ENCODE measurements around the gene NBPF1. TPM values are rescaled to one million over a fixed set of nuclear protein-coding genes. Genes with fewer than 3 reads are reported as not detected.
"Not testable (repeated sequence)": the region's sequence is repeated elsewhere in the genome, so short reads cannot be mapped to it uniquely, and the experiment has no call there.

The NBPF1 gene
- polyA plus RNA-seq, 1 donor: 59.5 TPM

DNA sequence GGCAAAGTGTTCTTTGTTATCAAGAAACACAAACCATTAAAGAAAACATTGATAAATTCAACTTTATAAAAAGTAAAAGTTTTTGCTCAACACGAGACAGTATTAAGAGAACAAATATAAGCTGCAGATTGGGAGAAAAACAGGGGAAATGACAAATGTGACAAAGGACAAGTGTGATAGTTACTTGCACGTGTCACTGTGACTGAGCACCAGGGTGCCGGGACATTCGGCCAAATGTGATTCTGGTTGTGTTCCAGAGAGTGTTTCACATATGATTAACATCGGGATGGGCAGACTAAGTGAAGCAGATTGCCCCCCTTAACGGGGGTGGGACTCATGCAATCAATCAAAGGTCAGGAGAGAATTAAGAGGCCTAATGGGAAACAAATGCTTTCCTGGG, 52.9 kb downstream of the NBPF1 start:
- H3K9me3 ChIP-seq (ENCODE audit: control insufficient read depth, low read depth, low read length); H3K36me3 ChIP-seq (ENCODE audit: control insufficient read depth, insufficient read depth, low read length); H3K4me1 ChIP-seq (ENCODE audit: control insufficient read depth, insufficient read depth, low read length); H3K27me3 ChIP-seq (ENCODE audit: control insufficient read depth, insufficient read depth, low read length); H3K27ac ChIP-seq (ENCODE audit: low read length); H3K4me3 ChIP-seq (ENCODE audit: low read length); DNase-seq: not testable (repeated sequence)
- WGBS (ENCODE audit: insufficient coverage, low lambda C conversion rate): 33% methylated on average over 1 of the region's 6 CpGs

DNA sequence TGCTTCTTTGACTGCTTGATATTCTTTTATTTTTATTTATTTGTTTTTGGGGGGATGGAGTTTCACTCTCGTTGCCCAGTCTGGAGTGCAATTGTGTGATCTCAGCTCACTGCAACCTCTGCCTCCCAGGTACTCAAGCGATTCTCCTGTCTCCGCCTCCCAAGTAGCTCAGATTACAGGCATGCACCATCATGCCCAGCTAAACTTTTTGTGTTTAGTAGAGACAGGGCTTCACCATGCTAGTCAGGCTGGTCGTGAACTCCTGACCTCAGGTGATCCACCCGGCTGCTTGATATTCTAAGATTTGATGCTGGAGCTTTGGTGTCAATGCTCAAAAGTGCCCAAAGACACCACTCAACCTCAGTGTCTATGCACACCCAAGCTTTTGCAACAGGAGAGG, 53.7 kb downstream of the NBPF1 start:
- WGBS (ENCODE audit: insufficient coverage, low lambda C conversion rate): no CpG with 5 or more reads among the region's 5 CpGs
- not testable (repeated sequence) for H3K9me3 ChIP-seq (ENCODE audit: control insufficient read depth, low read depth, low read length); H3K4me1 ChIP-seq (ENCODE audit: control insufficient read depth, insufficient read depth, low read length); DNase-seq; H3K36me3 ChIP-seq (ENCODE audit: control insufficient read depth, insufficient read depth, low read length); H3K4me3 ChIP-seq (ENCODE audit: low read length); H3K27ac ChIP-seq (ENCODE audit: low read length); H3K27me3 ChIP-seq (ENCODE audit: control insufficient read depth, insufficient read depth, low read length)

GRCh38 chr1:16557034-16557433, 56.3 kb downstream of the NBPF1 start:
- not testable (repeated sequence) for DNase-seq; H3K4me3 ChIP-seq (ENCODE audit: low read length); H3K4me1 ChIP-seq (ENCODE audit: control insufficient read depth, insufficient read depth, low read length); H3K36me3 ChIP-seq (ENCODE audit: control insufficient read depth, insufficient read depth, low read length); H3K27me3 ChIP-seq (ENCODE audit: control insufficient read depth, insufficient read depth, low read length); H3K27ac ChIP-seq (ENCODE audit: low read length); H3K9me3 ChIP-seq (ENCODE audit: control insufficient read depth, low read depth, low read length)
- WGBS (ENCODE audit: insufficient coverage, low lambda C conversion rate): no CpG with 5 or more reads among the region's 3 CpGs

DNA sequence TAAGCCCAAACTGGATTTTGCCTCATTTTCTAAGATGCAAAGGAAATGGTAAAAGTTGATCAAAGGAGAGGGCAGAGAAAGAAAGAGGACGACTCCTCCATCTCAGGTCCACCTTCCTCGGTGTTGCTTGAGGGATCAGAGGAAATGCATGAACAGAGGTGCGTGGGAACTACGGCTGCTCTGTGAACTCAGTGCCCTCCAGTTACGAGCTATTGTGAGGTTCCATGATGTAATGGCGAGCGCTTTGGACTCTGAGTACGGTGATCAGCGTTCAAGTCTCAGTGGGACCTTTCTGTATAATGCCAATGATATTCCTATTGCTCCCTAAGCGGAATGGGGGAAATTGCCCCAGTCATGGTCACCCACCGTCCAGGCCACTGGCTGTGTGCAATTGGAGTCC, 60.1 kb downstream of the NBPF1 start:
- not testable (repeated sequence) for H3K4me3 ChIP-seq (ENCODE audit: low read length); H3K36me3 ChIP-seq (ENCODE audit: control insufficient read depth, insufficient read depth, low read length); H3K4me1 ChIP-seq (ENCODE audit: control insufficient read depth, insufficient read depth, low read length); H3K9me3 ChIP-seq (ENCODE audit: control insufficient read depth, low read depth, low read length); H3K27me3 ChIP-seq (ENCODE audit: control insufficient read depth, insufficient read depth, low read length); DNase-seq; H3K27ac ChIP-seq (ENCODE audit: low read length)
- WGBS (ENCODE audit: insufficient coverage, low lambda C conversion rate): no CpG with 5 or more reads among the region's 11 CpGs

GRCh38 chr1:16550212-16550918, 63.0 kb downstream of the NBPF1 start:
- DNase-seq; H3K36me3 ChIP-seq (ENCODE audit: control insufficient read depth, insufficient read depth, low read length); H3K4me1 ChIP-seq (ENCODE audit: control insufficient read depth, insufficient read depth, low read length); H3K9me3 ChIP-seq (ENCODE audit: control insufficient read depth, low read depth, low read length); H3K27me3 ChIP-seq (ENCODE audit: control insufficient read depth, insufficient read depth, low read length); H3K4me3 ChIP-seq (ENCODE audit: low read length); H3K27ac ChIP-seq (ENCODE audit: low read length): not testable (repeated sequence)
- no CpG with 5 or more reads among the region's 1 CpG for WGBS (ENCODE audit: insufficient coverage, low lambda C conversion rate)

- H3K36me3 ChIP-seq (ENCODE audit: control insufficient read depth, insufficient read depth, low read length); H3K4me3 ChIP-seq (ENCODE audit: low read length); DNase-seq; H3K4me1 ChIP-seq (ENCODE audit: control insufficient read depth, insufficient read depth, low read length); H3K27me3 ChIP-seq (ENCODE audit: control insufficient read depth, insufficient read depth, low read length); H3K9me3 ChIP-seq (ENCODE audit: control insufficient read depth, low read depth, low read length); H3K27ac ChIP-seq (ENCODE audit: low read length): not testable (repeated sequence)
- WGBS (ENCODE audit: insufficient coverage, low lambda C conversion rate): no CpG with 5 or more reads among the region's 1 CpG
These were observed 63.8 kb downstream of the NBPF1 start for GRCh38 chr1:16549545-16549944.

GRCh38 chr1:16547502-16548241, 65.7 kb downstream of the NBPF1 start:
- H3K9me3 ChIP-seq (ENCODE audit: control insufficient read depth, low read depth, low read length); DNase-seq; H3K36me3 ChIP-seq (ENCODE audit: control insufficient read depth, insufficient read depth, low read length); H3K4me3 ChIP-seq (ENCODE audit: low read length); H3K27me3 ChIP-seq (ENCODE audit: control insufficient read depth, insufficient read depth, low read length); H3K4me1 ChIP-seq (ENCODE audit: control insufficient read depth, insufficient read depth, low read length); H3K27ac ChIP-seq (ENCODE audit: low read length): not testable (repeated sequence)
- WGBS (ENCODE audit: insufficient coverage, low lambda C conversion rate): no CpG with 5 or more reads among the region's 41 CpGs

GRCh38 chr1:16545682-16546095, 67.7 kb downstream of the NBPF1 start:
- H3K36me3 ChIP-seq (ENCODE audit: control insufficient read depth, insufficient read depth, low read length); DNase-seq: not testable (repeated sequence)
- no CpG with 5 or more reads among the region's 16 CpGs for WGBS (ENCODE audit: insufficient coverage, low lambda C conversion rate)

DNA sequence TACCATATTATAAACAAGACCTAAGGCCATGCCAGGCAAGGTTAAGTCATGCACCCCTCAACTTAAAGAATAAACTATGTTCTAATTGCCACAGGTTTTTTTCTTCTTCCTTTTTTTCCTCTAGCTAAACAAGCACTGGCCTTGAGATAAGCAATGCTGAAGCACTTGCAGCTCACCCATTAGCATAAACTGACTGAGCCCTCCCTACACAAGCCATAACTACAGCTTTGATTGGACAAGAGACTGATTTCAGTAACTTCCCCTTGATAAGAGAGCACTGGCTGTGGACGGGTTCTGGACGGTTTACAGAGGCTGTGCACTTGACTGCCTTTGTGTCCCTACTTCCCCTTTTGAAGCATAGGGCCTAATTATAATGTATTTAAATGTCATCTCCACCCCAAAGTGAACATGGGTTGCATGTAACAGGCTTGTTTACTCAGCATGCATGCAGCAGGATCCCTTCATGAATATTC, 72.9 kb downstream of the NBPF1 start:
- not testable (repeated sequence) for H3K4me1 ChIP-seq (ENCODE audit: control insufficient read depth, insufficient read depth, low read length); H3K27ac ChIP-seq (ENCODE audit: low read length); H3K36me3 ChIP-seq (ENCODE audit: control insufficient read depth, insufficient read depth, low read length); H3K9me3 ChIP-seq (ENCODE audit: control insufficient read depth, low read depth, low read length); H3K4me3 ChIP-seq (ENCODE audit: low read length); H3K27me3 ChIP-seq (ENCODE audit: control insufficient read depth, insufficient read depth, low read length)
- DNase-seq: peak; percentile 13 to 60
- WGBS (ENCODE audit: insufficient coverage, low lambda C conversion rate): no CpG with 5 or more reads among the region's 2 CpGs

More at GRCh38 chr1:16545682-16546095, 67.7 kb downstream of the NBPF1 start:
- not testable (repeated sequence) for H3K4me3 ChIP-seq (ENCODE audit: low read length); H3K9me3 ChIP-seq (ENCODE audit: control insufficient read depth, low read depth, low read length); H3K27ac ChIP-seq (ENCODE audit: low read length); H3K4me1 ChIP-seq (ENCODE audit: control insufficient read depth, insufficient read depth, low read length); H3K27me3 ChIP-seq (ENCODE audit: control insufficient read depth, insufficient read depth, low read length)

DNA sequence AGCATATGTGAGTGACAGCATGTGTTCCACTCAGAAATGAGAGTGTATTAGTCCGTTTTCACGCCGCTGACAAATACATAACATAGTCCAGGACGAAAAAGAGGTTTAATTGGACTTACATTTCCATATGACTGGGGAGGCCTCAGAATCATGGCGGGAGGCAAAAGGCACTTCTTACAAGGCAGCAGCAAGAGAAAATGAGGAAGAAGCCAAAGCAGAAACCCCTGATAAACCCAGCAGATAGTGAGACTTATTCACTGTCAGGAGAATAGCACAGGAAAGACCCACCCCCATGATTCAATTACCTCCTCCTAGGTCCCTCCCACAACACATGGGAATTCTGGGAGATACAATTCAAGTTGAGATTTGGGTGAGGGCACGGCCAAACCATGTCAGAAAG, 75.8 kb downstream of the NBPF1 start:
- not testable (repeated sequence) for H3K9me3 ChIP-seq (ENCODE audit: control insufficient read depth, low read depth, low read length); H3K27ac ChIP-seq (ENCODE audit: low read length); H3K4me3 ChIP-seq (ENCODE audit: low read length); DNase-seq; H3K36me3 ChIP-seq (ENCODE audit: control insufficient read depth, insufficient read depth, low read length); H3K4me1 ChIP-seq (ENCODE audit: control insufficient read depth, insufficient read depth, low read length)
- WGBS (ENCODE audit: insufficient coverage, low lambda C conversion rate): no CpG with 5 or more reads among the region's 6 CpGs
- peaks cover 22% of the 10 kb centered on the region for H3K27me3 ChIP-seq (ENCODE audit: control insufficient read depth, insufficient read depth, low read length)

GRCh38 chr1:16536796-16537195, 76.6 kb downstream of the NBPF1 start:
- WGBS (ENCODE audit: insufficient coverage, low lambda C conversion rate): no CpG with 5 or more reads among the region's 15 CpGs
- H3K9me3 ChIP-seq (ENCODE audit: control insufficient read depth, low read depth, low read length); H3K27ac ChIP-seq (ENCODE audit: low read length); H3K36me3 ChIP-seq (ENCODE audit: control insufficient read depth, insufficient read depth, low read length); DNase-seq; H3K4me1 ChIP-seq (ENCODE audit: control insufficient read depth, insufficient read depth, low read length); H3K4me3 ChIP-seq (ENCODE audit: low read length): not testable (repeated sequence)
- H3K27me3 ChIP-seq (ENCODE audit: control insufficient read depth, insufficient read depth, low read length): peaks cover 26% of the 10 kb centered on the region
